Activated CD4-positive, alpha-beta T cell treated with anti-CD3 and anti-CD28 coated beads, Interleukin-2, amount 50 U/mL, for 24 hours (primary cell): Measurements from ENCODE around the gene SFXN2.

Experiments
- DNase-seq, 2 donors: peaks; one replicate each; pipeline ENCODE4 v3.0.0-alpha.2; 2020; ENCODE audit warnings: low read depth in 1 of 2, low spot score in 1 of 2

Gene SFXN2

DNA sequence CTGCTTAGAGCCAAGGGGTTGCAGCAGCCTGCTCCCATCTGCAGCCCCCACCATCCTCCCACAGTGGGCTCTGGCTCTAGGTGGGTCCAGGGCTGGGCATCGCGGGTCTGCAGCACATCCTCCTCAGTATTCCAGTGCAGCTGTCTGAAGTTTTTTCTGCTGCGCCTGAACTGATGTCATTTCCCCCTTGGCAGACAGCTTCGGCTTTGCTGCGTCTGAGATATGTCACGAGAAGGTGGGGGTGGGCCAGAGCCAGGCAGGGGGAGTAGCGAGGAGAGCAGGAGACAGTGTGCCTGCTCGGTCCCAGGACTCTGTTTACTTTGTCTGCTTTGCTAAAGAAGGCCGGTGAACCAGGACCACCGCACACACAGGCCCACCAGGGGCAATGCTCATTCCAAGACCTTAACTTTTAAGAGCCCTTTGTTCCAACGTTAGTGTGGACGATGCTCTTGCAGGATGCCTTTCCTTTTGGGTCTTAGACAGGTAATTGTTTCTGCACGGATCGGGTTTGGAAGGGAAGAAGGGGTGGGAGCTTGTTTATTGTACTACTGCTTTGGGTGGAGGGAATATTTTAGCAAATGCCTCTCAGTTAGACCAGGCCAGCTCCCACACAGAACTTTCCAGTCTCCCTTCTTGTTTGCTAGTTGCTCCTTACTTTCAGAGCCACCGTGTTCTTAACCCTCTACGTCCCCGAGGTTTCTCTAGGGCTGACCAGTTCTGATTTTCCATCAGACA is 61.7 kb downstream of the SFXN2 start:
- DNase-seq: no peak

DNA sequence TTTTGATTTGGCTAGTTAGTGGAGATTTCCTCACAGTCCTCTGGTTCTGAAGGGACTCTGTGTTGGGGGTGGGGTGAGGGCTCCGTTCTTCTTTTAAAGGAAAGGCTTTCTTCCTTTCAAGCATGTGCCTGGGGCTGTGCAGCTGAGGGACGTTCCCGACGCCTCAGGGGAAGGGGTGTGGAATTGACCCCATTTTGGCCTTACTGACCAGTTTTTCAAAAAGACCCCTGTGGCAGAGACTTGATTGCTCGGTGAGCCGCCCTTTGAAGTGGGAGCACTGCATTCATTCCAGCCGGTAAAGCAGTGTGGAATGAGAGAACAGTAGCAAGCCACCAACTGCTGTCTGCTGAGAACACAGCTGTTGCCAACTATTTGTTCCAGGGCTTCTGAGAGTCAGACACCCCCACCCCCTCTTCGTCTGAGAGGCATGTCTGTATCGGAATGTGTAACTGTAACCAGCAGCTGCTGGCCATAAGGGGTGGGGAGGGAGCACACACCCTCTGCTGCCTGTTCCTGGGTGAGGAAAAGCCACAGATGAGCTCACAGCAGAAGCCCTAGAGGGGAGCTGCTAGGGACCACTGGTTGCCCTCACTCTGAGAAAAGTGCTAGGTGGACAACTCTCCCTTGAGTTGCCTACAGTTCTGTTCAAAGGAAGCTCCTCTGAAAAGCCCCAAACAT is 62.5 kb downstream of the SFXN2 start:
- DNase-seq: no peak

DNA sequence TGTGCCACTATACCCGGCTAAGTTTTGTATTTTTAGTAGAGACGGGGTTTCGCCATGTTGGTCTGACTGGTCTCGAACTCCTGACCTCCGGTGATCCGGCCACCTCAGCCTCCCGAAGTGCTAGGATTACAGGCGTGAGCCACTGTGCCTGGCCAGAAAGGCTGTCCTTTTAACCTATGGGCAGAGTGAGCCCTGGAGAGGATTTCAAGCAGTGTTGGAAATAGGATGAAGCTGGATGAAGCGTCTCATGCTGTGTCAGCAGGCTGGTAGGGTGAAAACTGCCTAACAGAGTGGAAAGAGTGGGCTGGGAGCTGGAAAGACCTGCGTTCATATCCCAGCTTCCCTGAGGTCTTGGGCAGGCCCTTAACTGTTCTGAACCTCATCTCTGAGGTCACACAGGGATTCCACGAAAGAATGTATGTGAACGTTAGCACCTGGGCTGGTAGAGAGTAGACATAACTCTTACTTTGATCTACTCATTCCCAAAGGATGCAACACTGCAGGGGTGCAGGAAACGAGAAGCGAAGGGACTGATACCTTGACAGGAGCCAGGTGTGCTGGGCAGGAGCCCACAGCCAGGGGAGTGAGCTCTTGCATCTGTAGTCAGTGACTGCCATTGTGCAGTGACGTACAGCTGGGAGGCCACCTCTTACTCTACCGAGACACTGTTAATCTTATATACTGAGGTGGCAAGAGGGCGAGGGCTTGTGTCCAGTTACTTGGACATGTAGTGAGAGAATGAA is 63.4 kb downstream of the SFXN2 start:
- no peak for DNase-seq

DNA sequence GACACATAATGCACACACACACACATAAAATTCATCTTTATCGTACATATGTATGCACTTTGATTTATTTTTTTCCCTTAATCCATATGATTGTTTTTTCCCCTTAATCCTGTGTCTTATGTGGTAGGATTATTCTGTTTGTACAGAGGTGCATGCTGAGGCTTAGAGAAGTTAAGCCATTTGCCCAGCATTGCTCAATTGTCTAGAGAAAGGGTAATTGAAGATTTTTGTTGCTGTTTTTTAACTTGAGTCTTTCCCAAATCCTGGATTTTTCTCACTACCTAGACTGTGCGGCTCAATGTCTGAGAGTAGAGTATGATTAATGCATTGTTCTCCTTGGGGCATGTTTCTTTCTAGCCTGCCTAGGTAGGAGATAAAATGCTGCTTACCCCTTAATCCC is 64.3 kb downstream of the SFXN2 start:
- DNase-seq: no peak

DNA sequence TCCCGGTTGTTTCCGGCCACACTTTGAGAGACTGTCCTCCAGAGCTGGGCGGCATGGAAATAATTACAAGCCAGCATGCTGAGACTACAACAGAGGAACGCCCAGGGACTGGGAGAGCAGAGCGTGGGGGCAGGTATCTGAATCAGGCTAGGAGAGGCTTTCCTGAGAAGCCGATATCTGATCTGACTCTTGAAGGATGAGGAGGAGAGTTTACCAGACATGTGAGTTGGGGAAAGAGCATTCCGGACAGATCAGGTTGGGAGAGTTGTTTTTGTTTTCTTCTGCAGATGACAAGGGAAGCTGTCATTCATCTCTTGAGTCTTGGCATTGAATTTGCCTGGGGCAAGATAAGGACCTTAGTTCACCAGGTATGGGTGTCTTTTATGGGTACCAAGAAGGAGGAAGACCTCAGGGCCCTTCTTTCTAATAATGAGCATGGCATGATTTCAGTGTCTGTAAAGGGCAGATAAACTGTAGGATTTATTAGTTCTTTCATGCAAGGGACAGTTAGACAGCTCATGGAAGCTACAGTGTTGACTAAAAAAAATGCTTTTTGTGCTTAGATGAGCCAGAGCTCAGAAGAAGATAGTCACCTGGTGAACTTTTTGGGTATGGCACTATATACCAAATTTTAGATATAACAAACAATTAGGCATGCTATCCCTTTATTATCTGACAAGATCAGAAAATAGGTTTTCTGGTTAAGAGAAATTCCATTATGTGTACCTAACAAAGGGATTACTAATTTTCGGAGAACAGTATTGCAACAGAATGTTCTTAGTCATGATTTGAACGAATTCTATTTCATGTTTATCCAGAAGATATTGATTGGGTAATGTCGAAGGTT is 65.5 kb downstream of the SFXN2 start:
- DNase-seq: no peak

DNA sequence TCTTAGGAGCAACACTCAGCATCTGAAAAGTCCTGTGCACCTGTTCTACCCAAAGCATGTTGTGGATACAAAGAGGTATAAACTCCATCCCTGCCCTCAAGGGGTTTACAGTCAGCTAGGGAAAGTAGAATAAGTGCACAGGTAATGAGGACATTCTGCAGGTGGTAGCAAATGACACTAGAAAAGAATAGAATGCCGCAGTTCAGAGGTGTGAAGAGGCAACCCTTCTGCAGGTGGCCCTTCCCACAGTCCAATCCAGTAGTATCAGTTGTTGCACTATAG is 66.0 kb downstream of the SFXN2 start:
- DNase-seq: no peak

DNA sequence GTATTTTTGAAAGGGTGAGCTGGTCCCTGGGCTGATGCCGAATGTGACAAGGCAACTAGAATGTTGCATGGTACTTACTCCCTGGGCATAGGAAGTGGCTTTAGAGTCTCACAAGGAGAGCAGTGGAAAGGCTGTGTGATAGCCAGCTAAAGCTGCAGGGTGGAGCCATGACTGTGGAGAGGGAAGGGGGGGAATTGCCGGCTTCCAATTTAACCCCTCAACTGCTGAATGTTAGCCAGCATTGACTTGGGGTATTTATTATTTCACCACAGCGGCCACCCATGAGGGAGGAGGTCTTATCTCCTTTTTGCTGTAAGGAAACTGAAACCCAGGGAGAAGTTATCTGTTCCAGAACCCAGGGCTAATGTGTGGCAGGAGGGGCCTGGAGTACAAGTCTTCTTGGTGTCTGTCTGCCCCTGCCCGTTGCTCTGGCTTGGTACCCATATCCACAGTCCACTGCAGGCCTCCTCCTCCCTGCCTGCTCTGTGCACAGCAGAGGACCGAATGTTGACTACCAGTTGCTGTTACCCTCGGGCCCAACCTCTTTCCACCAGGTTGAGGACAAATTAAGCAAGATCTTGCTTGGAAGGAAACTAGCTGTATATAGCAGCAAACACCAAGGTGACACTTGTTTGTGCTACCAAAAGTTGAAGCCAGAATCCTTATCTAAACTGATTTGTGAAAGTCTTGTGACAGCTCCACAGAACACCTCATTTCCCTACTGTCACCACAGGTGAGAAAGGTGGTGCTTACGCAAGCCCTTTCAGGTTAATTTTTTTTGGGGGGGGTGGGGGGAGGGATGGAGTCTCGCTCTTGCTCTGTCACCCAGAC is 66.9 kb downstream of the SFXN2 start:
- DNase-seq: no peak

DNA sequence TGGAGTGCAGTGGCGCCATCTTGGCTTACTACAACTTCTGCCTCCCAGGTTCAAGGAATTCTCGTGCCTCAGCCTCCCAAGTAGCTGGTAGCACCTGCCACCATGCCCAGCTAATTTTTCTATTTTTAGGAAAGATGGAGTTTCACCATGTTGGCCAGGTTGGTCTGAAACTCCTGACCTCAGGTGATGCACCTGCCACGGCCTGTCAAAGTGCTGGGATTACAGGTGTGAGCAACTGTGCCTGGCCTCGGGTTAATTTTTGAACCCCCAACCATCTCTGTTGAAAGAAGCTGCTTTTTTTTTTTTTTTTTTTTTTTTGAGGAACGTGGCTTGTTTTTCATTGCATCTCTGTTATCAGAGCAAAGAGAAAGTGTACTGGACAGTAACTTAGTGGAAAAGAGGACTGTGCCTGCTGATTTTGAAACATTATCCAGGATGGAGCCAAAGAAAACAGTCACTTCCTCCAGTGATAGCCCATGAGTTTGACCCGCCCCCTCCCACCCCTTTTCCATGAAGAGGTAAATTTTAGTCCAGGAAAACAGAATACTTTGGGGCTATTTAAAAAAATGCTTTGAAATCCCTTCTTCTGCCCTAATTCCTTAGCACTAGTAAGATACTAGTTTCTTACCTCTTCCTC is 67.6 kb downstream of the SFXN2 start:
- DNase-seq: no peak

DNA sequence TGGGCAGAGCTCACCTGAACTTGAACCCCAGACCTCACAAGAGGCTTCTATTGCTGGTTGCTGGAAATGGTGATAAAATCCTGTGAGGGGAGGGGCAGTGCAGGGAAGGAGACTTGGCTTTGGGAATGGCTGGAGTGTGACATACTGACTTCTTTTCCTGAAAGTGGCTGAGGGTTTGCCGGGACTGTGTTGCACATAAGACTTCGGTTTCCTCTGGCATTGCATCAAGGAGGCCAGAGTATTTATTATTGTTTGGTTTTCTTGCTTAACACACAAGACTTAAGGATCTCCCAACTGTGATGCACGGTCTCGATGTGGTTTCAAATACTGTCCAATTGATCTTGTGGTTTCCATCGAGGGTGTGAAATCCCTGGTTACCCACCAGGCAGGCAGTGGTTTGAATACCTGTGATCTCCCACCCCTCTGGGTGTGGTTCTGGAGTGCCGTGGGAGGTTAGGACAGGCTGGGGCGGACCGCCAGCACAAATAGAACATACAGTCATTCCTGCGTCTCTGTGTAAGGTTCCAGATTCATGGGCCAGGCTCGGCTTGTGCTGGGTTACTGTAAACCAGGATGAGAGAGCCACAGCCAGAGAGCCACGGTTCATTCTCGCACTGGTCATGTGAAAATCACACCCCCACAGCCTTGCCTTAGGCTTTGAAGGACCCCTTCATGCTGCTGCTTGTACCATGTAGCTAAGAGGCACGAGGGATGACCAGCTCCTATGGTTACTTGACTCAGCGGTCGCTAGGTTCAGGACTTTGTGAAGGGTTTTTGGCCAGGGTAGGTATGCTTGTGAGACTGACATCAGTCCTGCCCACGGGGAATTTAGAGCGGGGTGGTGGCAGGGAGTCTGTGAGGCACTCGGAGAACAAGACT is 68.5 kb downstream of the SFXN2 start:
- no peak for DNase-seq

DNA sequence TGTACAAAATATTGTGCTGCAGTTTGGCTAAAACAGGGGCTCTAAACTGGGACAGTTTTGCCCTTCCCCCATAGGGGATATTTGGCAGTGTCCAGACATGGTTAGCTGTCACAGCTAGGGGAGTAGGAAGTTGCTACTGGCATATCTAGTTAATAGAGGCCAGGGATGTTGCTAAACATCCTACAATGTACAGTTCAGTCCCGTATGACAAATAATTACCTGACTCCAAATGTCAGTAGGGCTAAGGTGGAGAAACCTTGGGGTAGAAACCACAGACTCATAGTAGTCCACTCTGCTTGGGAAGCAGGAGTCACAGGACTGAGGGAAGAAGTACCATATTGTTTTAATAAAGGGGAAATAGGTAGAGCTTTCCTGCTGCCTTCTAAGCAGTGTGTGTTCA is 69.1 kb downstream of the SFXN2 start:
- no peak for DNase-seq

DNA sequence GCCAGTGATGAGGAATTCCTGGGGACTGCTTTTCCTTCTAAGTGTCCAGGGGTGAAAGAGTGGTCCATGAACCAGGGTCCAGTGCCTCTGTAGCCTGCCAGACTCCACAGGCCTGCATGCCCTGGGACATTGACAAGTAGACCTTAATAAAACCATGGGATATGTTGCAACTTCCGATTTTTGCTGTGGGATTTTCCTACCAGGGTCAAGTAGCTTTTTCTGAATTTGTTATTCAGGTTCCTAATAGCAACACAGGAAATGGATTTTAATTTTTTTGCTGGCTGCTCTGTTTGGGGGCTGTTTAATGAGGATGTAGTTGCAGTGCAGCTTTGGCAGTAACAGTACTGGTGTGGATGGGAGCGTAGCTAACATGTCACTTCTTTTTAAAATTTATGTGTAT is 71.4 kb downstream of the SFXN2 start:
- no peak for DNase-seq

DNA sequence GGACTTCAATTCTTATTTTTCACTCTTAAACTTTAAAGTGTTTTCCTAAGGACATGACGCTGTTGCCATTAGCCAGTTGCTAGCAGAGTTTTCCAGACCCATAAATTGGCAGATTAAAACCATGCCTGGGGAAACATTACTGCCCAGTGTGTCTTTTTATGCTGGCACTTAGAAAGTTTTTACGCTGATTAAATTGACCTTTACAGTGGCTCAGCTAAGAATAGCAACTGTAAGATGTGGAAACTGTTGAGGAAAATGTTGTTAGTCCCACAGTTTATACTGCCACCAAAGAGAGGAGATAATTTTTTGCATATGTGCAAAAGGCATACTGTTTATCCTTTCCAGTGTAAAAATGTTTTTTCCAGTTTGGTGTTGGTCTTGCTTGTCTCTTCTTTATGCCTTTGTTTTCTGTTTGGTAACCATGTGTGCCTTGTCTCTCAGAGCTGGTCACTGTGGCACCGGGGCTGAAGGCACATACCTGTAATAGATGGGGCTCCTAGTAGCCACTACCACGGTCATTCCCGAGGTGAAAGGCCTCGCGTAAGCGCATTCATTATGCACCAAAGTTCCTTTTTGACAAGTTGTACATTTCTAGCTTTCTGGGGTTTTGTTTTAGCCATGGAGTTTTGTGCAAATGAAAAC is 77.4 kb downstream of the SFXN2 start:
- no peak for DNase-seq
